HEK293 (cell line): ENCODE results near the gene CACNG3.

Experiments
- CTCF ChIA-PET: fragments of 350-600 bp; formaldehyde crosslinking; extraction: SDS; loops from one replicate; lab custom pipeline; 2021; ENCODE audit warnings: antibody characterized with exemption; lab: Yijun Ruan, JAX
- POLR2A ChIA-PET: fragments of 300-600 bp; formaldehyde crosslinking; extraction: SDS; loops from one replicate; lab custom pipeline; 2020; ENCODE audit warnings: antibody characterized with exemption, inconsistent platforms; lab: Yijun Ruan, JAX
- H3K27ac ChIP-seq: fragments of 200-500 bp; sonication (Bioruptor generic); 2 replicates; pipeline ENCODE4 v1.5.1; 2014; ENCODE audit warnings: low read depth, low read length, control low read depth, inconsistent platforms; ENCODE audit errors: extremely low read depth
- H3K36me3 ChIP-seq, 2 experiments: fragments of 200-500 bp in 1 of 2; sonication (Bioruptor generic) in 1 of 2; 1 replicate in 1 of 2; 2 replicates in 1 of 2; pipeline ENCODE4 v1.5.1; 2014 to 2017; ENCODE audit warnings: inconsistent platforms in 2 of 2, low read length in 2 of 2; ENCODE audit not compliant: control insufficient read depth in 2 of 2, insufficient read depth in 1 of 2
- H3K4me1 ChIP-seq: fragments of 200-500 bp; sonication (Bioruptor generic); 2 replicates; pipeline ENCODE4 v1.5.1; 2014; ENCODE audit warnings: mild to moderate bottlenecking, low read length, inconsistent platforms; ENCODE audit not compliant: control insufficient read depth, insufficient read depth
- H3K4me3 ChIP-seq: 2 replicates; pipeline ENCODE4 v1.5.1; 2011; ENCODE audit warnings: low read depth, mild to moderate bottlenecking, control low read depth, low read length, moderate library complexity
- H3K9me3 ChIP-seq: fragments of 200-500 bp; sonication (Bioruptor generic); 2 replicates; pipeline ENCODE4 v1.5.1; 2014; ENCODE audit warnings: low read depth, low read length, inconsistent platforms; ENCODE audit not compliant: control insufficient read depth, insufficient read depth
- GLI2 ChIP-seq: fragments of 450-650 bp; formaldehyde crosslinking; IDR thresholded peaks from 2 replicates; pipeline ENCODE4; 2017; ENCODE audit warnings: missing biosample characterization, missing genetic modification characterization, low read depth, borderline replicate concordance
- HOXC10 ChIP-seq: sonication (generic); formaldehyde crosslinking; IDR thresholded peaks from 2 replicates; pipeline ENCODE4 v1.8.1; 2023; ENCODE audit warnings: mild to moderate bottlenecking, missing genetic modification reagents
- KLF10 ChIP-seq: fragments of 450-650 bp; IDR thresholded peaks from 2 replicates; pipeline ENCODE4 v1.5.1; 2018; ENCODE audit warnings: missing biosample characterization, mild to moderate bottlenecking, missing genetic modification characterization
- ZNF10 ChIP-seq: fragments of 450-650 bp; formaldehyde crosslinking; IDR thresholded peaks from 2 replicates; pipeline ENCODE4 v1.5.1; 2017; ENCODE audit warnings: missing biosample characterization, missing genetic modification characterization
- ZNF140 ChIP-seq: fragments of 450-650 bp; formaldehyde crosslinking; IDR thresholded peaks from 2 replicates; pipeline ENCODE4 v1.5.1; 2016; ENCODE audit warnings: missing biosample characterization, missing genetic modification characterization
- ZNF146 ChIP-seq: fragments of 450-650 bp; formaldehyde crosslinking; IDR thresholded peaks from 2 replicates; pipeline ENCODE4 v1.5.1; 2016; ENCODE audit warnings: missing biosample characterization, missing genetic modification characterization
- ZNF2 ChIP-seq: fragments of 450-650 bp; formaldehyde crosslinking; IDR thresholded peaks from 2 replicates; pipeline ENCODE4 v1.5.1; 2016; ENCODE audit warnings: missing biosample characterization, missing genetic modification characterization
- ZNF354C ChIP-seq: fragments of 450-650 bp; formaldehyde crosslinking; IDR thresholded peaks from 2 replicates; pipeline ENCODE4 v1.5.1; 2016; ENCODE audit warnings: missing biosample characterization, missing genetic modification characterization, low read depth, borderline replicate concordance
- ZNF426 ChIP-seq: fragments of 450-650 bp; formaldehyde crosslinking; IDR thresholded peaks from 2 replicates; pipeline ENCODE4 v1.5.1; 2017; ENCODE audit warnings: missing biosample characterization, missing genetic modification characterization, mild to moderate bottlenecking, inconsistent platforms, moderate library complexity
- ZNF473 ChIP-seq: fragments of 450-650 bp; formaldehyde crosslinking; IDR thresholded peaks from 2 replicates; pipeline ENCODE4 v1.5.1; 2017; ENCODE audit warnings: missing biosample characterization, missing genetic modification characterization
- ZNF521 ChIP-seq: fragments of 450-650 bp; formaldehyde crosslinking; IDR thresholded peaks from 2 replicates; pipeline ENCODE4 v1.5.1; 2017; ENCODE audit warnings: missing biosample characterization, mild to moderate bottlenecking, missing genetic modification characterization
- ZNF555 ChIP-seq: fragments of 450-650 bp; formaldehyde crosslinking; conservative IDR thresholded peaks from 2 replicates; pipeline ENCODE4 v1.5.1; 2017; ENCODE audit warnings: missing biosample characterization, mild to moderate bottlenecking, missing genetic modification characterization, inconsistent platforms
- TF ChIP-seq, protein P1 (sequence below): fragments of 450-650 bp; formaldehyde crosslinking; IDR thresholded peaks from 2 replicates; pipeline ENCODE4 v1.5.1; 2016; ENCODE audit warnings: missing biosample characterization, missing genetic modification characterization
- TF ChIP-seq, protein P2 (sequence below): fragments of 450-650 bp; formaldehyde crosslinking; IDR thresholded peaks from 2 replicates; pipeline ENCODE4 v1.5.1; 2016; ENCODE audit warnings: missing biosample characterization, missing genetic modification characterization
- TF ChIP-seq, protein P3 (sequence below): fragments of 450-650 bp; formaldehyde crosslinking; IDR thresholded peaks from 2 replicates; pipeline ENCODE4 v1.5.1; 2016; ENCODE audit warnings: missing biosample characterization, missing genetic modification characterization
- TF ChIP-seq, protein P4 (sequence below): fragments of 450-650 bp; formaldehyde crosslinking; IDR thresholded peaks from 2 replicates; pipeline ENCODE4 v1.5.1; 2016; ENCODE audit warnings: missing biosample characterization, missing genetic modification characterization, borderline replicate concordance

The CACNG3 gene

DNA sequence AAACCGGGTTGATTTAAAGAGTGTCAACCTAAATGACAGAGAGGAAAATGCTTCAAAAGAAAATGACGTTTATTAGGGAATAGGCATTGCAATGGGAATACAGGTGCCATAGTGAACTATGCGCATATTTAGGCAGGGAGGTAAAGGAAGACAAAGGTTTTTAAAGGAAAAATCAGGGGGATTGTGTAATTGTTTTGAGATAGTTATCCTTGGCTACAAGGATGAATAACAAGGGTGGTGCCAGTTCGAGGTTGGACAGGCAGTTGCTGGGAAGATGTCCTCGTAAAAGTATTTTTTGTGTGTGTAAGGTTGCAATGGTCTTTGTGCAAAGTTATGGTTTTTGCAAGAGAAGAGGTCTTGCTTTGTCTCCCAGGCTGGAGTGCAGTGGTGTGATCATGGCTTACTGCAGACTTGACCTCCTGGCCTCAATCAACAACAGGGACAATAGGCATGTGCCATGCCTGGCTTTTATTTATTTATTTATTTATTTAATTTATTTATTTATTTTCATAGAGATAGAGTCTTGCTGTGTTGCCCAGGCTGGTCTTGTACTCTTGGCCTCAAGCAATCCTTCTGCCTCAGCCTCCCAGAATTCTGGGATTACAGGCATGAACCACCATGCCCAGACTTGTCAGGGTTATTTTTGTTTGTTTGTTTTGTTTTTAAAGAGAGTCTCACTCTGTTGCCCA, 63.1 kb downstream of the CACNG3 start (continued):
- TF ChIP-seq GLI2 (no peak), ZNF140 (tag by site-specific recombination) (no peak; the same call in 1 of the 2 replicates), ZNF10 (tag by site-specific recombination) (no peak), ZNF146 (tag by site-specific recombination) (no peak), ZNF426 (tag by site-specific recombination) (peak; percentile 41), KLF10 (tag by site-specific recombination) (no peak), ZNF2 (no peak)
- TF ChIP-seq, protein P1, sequence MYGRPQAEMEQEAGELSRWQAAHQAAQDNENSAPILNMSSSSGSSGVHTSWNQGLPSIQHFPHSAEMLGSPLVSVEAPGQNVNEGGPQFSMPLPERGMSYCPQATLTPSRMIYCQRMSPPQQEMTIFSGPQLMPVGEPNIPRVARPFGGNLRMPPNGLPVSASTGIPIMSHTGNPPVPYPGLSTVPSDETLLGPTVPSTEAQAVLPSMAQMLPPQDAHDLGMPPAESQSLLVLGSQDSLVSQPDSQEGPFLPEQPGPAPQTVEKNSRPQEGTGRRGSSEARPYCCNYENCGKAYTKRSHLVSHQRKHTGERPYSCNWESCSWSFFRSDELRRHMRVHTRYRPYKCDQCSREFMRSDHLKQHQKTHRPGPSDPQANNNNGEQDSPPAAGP: no peak
- TF ChIP-seq, protein P2, sequence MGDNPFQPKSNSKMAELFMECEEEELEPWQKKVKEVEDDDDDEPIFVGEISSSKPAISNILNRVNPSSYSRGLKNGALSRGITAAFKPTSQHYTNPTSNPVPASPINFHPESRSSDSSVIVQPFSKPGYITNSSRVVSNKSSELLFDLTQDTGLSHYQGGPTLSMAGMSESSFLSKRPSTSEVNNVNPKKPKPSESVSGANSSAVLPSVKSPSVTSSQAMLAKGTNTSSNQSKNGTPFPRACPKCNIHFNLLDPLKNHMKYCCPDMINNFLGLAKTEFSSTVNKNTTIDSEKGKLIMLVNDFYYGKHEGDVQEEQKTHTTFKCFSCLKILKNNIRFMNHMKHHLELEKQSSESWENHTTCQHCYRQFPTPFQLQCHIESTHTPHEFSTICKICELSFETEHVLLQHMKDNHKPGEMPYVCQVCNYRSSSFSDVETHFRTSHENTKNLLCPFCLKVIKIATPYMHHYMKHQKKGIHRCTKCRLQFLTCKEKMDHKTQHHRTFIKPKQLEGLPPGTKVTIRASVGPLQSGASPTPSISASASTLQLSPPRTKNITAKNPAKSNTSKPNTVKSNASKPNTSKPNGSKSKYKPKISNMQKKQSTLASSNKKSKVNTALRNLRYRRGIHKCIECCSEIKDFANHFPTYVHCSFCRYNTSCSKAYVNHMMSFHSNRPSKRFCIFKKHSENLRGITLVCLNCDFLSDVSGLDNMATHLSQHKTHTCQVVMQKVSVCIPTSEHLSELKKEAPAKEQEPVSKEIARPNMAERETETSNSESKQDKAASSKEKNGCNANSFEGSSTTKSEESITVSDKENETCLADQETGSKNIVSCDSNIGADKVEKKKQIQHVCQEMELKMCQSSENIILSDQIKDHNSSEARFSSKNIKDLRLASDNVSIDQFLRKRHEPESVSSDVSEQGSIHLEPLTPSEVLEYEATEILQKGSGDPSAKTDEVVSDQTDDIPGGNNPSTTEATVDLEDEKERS: no peak

DNA sequence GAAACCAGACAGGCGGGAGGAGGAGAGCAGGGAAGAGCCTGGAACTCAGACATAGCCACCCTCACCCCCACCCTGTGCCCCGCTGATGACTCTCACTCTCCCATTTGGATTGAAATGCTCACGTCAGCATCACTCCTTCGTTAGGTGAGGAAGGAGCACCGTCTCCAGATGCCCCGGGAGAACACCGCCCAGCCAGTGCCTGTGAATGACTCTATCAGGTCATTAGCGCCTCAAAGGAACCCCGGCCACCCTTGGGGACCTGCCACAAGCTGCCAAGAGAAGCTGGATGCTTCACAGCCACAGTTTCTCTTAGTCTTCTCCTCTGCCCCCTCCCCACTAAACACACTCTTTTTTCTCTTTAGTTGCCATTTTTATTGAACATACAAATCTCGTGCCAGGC, 66.0 kb downstream of the CACNG3 start:
- TF ChIP-seq, protein P3, sequence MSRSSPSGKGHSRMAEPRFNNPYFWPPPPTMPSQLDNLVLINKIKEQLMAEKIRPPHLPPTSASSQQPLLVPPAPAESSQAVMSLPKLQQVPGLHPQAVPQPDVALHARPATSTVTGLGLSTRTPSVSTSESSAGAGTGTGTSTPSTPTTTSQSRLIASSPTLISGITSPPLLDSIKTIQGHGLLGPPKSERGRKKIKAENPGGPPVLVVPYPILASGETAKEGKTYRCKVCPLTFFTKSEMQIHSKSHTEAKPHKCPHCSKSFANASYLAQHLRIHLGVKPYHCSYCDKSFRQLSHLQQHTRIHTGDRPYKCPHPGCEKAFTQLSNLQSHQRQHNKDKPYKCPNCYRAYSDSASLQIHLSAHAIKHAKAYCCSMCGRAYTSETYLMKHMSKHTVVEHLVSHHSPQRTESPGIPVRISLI (tag by site-specific recombination): no peak
- no peak for TF ChIP-seq ZNF555
- no peak for TF ChIP-seq ZNF521 (tag by site-specific recombination)
- TF ChIP-seq ZNF354C: no peak
- TF ChIP-seq, protein P4, sequence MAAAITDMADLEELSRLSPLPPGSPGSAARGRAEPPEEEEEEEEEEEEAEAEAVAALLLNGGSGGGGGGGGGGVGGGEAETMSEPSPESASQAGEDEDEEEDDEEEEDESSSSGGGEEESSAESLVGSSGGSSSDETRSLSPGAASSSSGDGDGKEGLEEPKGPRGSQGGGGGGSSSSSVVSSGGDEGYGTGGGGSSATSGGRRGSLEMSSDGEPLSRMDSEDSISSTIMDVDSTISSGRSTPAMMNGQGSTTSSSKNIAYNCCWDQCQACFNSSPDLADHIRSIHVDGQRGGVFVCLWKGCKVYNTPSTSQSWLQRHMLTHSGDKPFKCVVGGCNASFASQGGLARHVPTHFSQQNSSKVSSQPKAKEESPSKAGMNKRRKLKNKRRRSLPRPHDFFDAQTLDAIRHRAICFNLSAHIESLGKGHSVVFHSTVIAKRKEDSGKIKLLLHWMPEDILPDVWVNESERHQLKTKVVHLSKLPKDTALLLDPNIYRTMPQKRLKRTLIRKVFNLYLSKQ (tag by site-specific recombination): no peak
- TF ChIP-seq, all 188 proteins: peak for 0
- Histone ChIP-seq H3K9me3 (no peaks in the 10 kb centered on the region), H3K4me1 (no peaks in the 10 kb centered on the region), H3K4me3 (no peak overlapping the region), H3K36me3 (no peaks in the 10 kb centered on the region), H3K27ac (no peak overlapping the region)
- CTCF ChIA-PET: no interaction called here
- POLR2A ChIA-PET: no interaction called here

DNA sequence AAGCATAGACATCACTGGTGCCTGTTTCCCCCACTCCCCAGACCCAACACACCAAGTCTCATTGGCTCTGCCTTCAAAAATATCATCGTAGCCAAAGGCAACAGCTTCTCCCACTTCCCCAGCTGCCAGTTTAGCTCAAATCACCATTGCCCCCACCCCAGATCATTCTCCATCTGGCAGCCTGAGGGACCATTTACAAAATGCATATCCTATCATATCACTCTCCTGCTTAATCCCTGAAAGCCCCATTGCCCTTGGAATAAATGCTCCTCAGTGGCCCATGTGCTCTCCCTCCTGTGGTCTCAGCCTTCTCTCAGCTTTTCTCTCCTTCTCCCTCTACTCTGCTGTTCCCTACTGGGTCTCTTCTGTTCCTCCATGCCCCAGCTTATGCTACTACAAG, 68.3 kb downstream of the CACNG3 start:
- Histone ChIP-seq H3K4me3 (no peak overlapping the region), H3K36me3 (no peaks in the 10 kb centered on the region), H3K27ac (no peak overlapping the region), H3K4me1 (no peaks in the 10 kb centered on the region), H3K9me3 (no peaks in the 10 kb centered on the region)
- CTCF ChIA-PET: no interaction called here
- TF ChIP-seq ZNF473 (no peak), HOXC10 (CRISPR knock-in tag) (no peak)
- POLR2A ChIA-PET: no interaction called here
